K562 (cell line): Measurements from ENCODE around the gene CDC42SE2. TPM values are rescaled to one million over a fixed set of nuclear protein-coding genes. Genes with fewer than 3 reads are reported as not detected.

Experiments
- ADNP ChIP-seq: fragments of 200-800 bp; sonication (Bioruptor generic); IDR thresholded peaks from 2 replicates; pipeline ENCODE4 v1.6.1; 2016; ENCODE audit warnings: missing genetic modification characterization, missing compliant biosample characterization
- CBX3 ChIP-seq, 2 experiments: IDR thresholded peaks; 1 replicate in 1 of 2; 2 replicates in 1 of 2; pipeline ENCODE4 v1.6.1; 2012; ENCODE audit warnings: inconsistent platforms in 2 of 2, low read length in 2 of 2, borderline replicate concordance in 1 of 2, control low read depth in 1 of 2
- CBX5 ChIP-seq: IDR thresholded peaks from 2 replicates; pipeline ENCODE4 v1.6.1; 2014; ENCODE audit warnings: low read depth, borderline replicate concordance
- CBX8 ChIP-seq: fragments of 200-600 bp; sonication (generic); IDR thresholded peaks from 2 replicates; pipeline ENCODE4 v1.6.1; 2012; ENCODE audit warnings: borderline replicate concordance, mixed run types, low read depth, mild to moderate bottlenecking, moderate library complexity, mixed read lengths, low read length, control low read depth, inconsistent platforms; ENCODE audit not compliant: poor library complexity, severe bottlenecking; ENCODE audit errors: extremely low read depth
- HNRNPH1 ChIP-seq: fragments of 200-400 bp; formaldehyde crosslinking; optimal IDR thresholded peaks from 2 replicates; pipeline ENCODE3; 2017; ENCODE audit warnings: low read depth, mild to moderate bottlenecking, low read length, moderate library complexity
- HSF4 ChIP-seq: fragments of 250-450 bp; sonication (Bioruptor Pico); IDR thresholded peaks from 2 replicates; pipeline ENCODE4 v2.1.2; 2022; ENCODE audit warnings: mild to moderate bottlenecking, moderate library complexity, borderline replicate concordance
- L3MBTL2 ChIP-seq: fragments of 450-650 bp; IDR thresholded peaks from 2 replicates; pipeline ENCODE4 v1.6.1; 2016; ENCODE audit warnings: mild to moderate bottlenecking, moderate library complexity
- PTBP1 ChIP-seq: fragments of 200-400 bp; formaldehyde crosslinking; IDR thresholded peaks from 2 replicates; pipeline ENCODE4 v1.6.1; 2017; ENCODE audit warnings: low read depth, low read length
- RCOR1 ChIP-seq, 2 experiments: IDR thresholded peaks; 2 replicates each; pipeline ENCODE4 v1.6.1; 2012; ENCODE audit warnings: low read depth in 2 of 2, low read length in 2 of 2, borderline replicate concordance in 1 of 2, improper control_type of control experiment in 1 of 2
- RUNX1 ChIP-seq: sonication (generic); IDR thresholded peaks from 2 replicates; pipeline ENCODE4 v1.6.1; 2016; ENCODE audit warnings: antibody characterized with exemption, low read depth
- SRSF3 ChIP-seq: fragments of 200-400 bp; formaldehyde crosslinking; IDR thresholded peaks from 2 replicates; pipeline ENCODE4 v1.6.1; 2016; ENCODE audit warnings: mild to moderate bottlenecking, low read length, moderate library complexity; ENCODE audit not compliant: insufficient read depth
- TFE3 ChIP-seq: fragments of 450-650 bp; formaldehyde crosslinking; IDR thresholded peaks from 2 replicates; pipeline ENCODE4 v1.4.0; 2020; ENCODE audit warnings: mild to moderate bottlenecking, mixed read lengths
- U2AF2 ChIP-seq: fragments of 200-400 bp; formaldehyde crosslinking; optimal IDR thresholded peaks from 2 replicates; pipeline ENCODE3; 2017; ENCODE audit warnings: low read depth, mild to moderate bottlenecking, low read length
- ZNF239 ChIP-seq: fragments of 250-450 bp; sonication (Bioruptor Pico); IDR thresholded peaks from 2 replicates; pipeline ENCODE4 v1.4.0; 2020; ENCODE audit warnings: mild to moderate bottlenecking
- ZNF551 ChIP-seq: fragments of 250-450 bp; sonication (Bioruptor Pico); IDR thresholded peaks from 2 replicates; pipeline ENCODE4 v1.5.0; 2021; ENCODE audit warnings: mild to moderate bottlenecking, moderate library complexity
- ZNF668 ChIP-seq: fragments of 250-450 bp; sonication (Bioruptor Pico); IDR thresholded peaks from 2 replicates; pipeline ENCODE4 v1.8.0; 2022; ENCODE audit warnings: mild to moderate bottlenecking, inconsistent platforms
- ZNF76 ChIP-seq: fragments of 250-450 bp; sonication (Bioruptor Pico); IDR thresholded peaks from 2 replicates; pipeline ENCODE4 v1.4.0; 2020; ENCODE audit warnings: mild to moderate bottlenecking, moderate library complexity, borderline replicate concordance
- polyA plus RNA-seq, 8 experiments: library from polyadenylated mRNA; depleted of rRNA in 4 of 8; stranded (reverse) in 5 of 8; unstranded in 3 of 8; fragments of >200 nt; fragmentation: Nextera tagmentation in 2 of 8; fragmentation: Illumina TruSeq in 1 of 8; extraction: Ambion mirVana in 2 of 8; extraction: Trizol in 1 of 8; gene quantifications; 2 replicates each; pipeline versions ENCODE4 v1.2.1 to v1.2.3, GENCODE V29; 2011 to 2014; ENCODE audit warnings: inconsistent platforms in 1 of 8, missing spikeins in 1 of 8
- total RNA-seq, 7 experiments: library from RNA; depleted of rRNA in 6 of 7; stranded (reverse); fragments of >200 nt in 6 of 7; fragmentation: Illumina TruSeq in 2 of 7; extraction: Trizol in 2 of 7; gene quantifications; 2 replicates each; pipeline versions ENCODE4 v1.2.1 to v1.2.3, GENCODE V29; 2011 to 2021; ENCODE audit warnings: low replicate concordance in 1 of 7
- TF ChIP-seq, protein P1 (sequence below): sonication (generic); formaldehyde crosslinking; IDR thresholded peaks from 2 replicates; pipeline ENCODE4 v1.8.0; 2023; ENCODE audit warnings: missing genetic modification reagents, mild to moderate bottlenecking, borderline replicate concordance
- TF ChIP-seq, protein P2 (sequence below): sonication (generic); formaldehyde crosslinking; IDR thresholded peaks from 2 replicates; pipeline ENCODE4 v1.5.0; 2020; ENCODE audit warnings: missing genetic modification reagents
- TF ChIP-seq, protein P3 (sequence below): fragments of 250-450 bp; sonication (Bioruptor Pico); IDR thresholded peaks from 2 replicates; pipeline ENCODE4 v1.4.0; 2020; ENCODE audit warnings: mild to moderate bottlenecking

The CDC42SE2 gene
- total and polyA plus RNA-seq, 9 of the 15 experiments (the other 6 are each of a cell fraction or from before 2014, with no cell fraction given), result 24.8 to 44.3 (median 32.7) TPM

DNA sequence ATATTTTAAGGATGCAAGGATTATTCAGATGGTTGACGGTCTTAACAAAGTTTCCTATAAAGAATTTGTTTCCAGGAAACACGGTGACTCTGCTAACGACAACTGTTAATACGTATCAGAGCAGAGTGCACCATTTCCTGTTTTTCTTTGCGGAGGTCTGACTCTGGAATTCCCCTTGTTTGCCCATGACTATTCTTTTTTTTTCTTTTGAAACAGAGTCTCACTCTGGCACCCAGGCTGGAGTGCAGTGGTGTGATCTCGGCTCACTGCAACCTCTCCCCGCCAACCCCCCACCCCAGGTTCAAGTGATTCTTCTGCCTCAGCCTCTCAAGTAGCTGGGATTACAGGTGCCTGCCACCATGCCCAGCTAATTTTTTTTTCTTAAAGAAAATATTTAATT, 115.9 kb downstream of the CDC42SE2 start (continued):
- TF ChIP-seq ZNF239 (no peak), ZNF668 (CRISPR knock-in tag) (no peak), CBX5 (no peak), CBX3 (IDR thresholded peaks at IDR 0.05; ENCODE audit: borderline replicate concordance in 1 of 2, low read length in 2 of 2) (no peak), HNRNPH1 (no peak), HSF4 (no peak), U2AF2 (no peak), RCOR1 (IDR thresholded peaks at IDR 0.05; ENCODE audit: borderline replicate concordance in 1 of 2, low read depth in 2 of 2, low read length in 2 of 2) (no peak), L3MBTL2 (no peak), ZNF551 (no peak), SRSF3 (no peak), PTBP1 (no peak), ADNP (tag) (no peak), RUNX1 (no peak), CBX8 (no peak), ZNF76 (CRISPR knock-in tag) (no peak), TFE3 (CRISPR knock-in tag) (no peak)
- TF ChIP-seq, protein P1, sequence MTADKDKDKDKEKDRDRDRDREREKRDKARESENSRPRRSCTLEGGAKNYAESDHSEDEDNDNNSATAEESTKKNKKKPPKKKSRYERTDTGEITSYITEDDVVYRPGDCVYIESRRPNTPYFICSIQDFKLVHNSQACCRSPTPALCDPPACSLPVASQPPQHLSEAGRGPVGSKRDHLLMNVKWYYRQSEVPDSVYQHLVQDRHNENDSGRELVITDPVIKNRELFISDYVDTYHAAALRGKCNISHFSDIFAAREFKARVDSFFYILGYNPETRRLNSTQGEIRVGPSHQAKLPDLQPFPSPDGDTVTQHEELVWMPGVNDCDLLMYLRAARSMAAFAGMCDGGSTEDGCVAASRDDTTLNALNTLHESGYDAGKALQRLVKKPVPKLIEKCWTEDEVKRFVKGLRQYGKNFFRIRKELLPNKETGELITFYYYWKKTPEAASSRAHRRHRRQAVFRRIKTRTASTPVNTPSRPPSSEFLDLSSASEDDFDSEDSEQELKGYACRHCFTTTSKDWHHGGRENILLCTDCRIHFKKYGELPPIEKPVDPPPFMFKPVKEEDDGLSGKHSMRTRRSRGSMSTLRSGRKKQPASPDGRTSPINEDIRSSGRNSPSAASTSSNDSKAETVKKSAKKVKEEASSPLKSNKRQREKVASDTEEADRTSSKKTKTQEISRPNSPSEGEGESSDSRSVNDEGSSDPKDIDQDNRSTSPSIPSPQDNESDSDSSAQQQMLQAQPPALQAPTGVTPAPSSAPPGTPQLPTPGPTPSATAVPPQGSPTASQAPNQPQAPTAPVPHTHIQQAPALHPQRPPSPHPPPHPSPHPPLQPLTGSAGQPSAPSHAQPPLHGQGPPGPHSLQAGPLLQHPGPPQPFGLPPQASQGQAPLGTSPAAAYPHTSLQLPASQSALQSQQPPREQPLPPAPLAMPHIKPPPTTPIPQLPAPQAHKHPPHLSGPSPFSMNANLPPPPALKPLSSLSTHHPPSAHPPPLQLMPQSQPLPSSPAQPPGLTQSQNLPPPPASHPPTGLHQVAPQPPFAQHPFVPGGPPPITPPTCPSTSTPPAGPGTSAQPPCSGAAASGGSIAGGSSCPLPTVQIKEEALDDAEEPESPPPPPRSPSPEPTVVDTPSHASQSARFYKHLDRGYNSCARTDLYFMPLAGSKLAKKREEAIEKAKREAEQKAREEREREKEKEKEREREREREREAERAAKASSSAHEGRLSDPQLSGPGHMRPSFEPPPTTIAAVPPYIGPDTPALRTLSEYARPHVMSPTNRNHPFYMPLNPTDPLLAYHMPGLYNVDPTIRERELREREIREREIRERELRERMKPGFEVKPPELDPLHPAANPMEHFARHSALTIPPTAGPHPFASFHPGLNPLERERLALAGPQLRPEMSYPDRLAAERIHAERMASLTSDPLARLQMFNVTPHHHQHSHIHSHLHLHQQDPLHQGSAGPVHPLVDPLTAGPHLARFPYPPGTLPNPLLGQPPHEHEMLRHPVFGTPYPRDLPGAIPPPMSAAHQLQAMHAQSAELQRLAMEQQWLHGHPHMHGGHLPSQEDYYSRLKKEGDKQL (CRISPR knock-in tag), result no peak
- TF ChIP-seq, protein P2, sequence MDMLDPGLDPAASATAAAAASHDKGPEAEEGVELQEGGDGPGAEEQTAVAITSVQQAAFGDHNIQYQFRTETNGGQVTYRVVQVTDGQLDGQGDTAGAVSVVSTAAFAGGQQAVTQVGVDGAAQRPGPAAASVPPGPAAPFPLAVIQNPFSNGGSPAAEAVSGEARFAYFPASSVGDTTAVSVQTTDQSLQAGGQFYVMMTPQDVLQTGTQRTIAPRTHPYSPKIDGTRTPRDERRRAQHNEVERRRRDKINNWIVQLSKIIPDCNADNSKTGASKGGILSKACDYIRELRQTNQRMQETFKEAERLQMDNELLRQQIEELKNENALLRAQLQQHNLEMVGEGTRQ, result no peak
- TF ChIP-seq, protein P3, sequence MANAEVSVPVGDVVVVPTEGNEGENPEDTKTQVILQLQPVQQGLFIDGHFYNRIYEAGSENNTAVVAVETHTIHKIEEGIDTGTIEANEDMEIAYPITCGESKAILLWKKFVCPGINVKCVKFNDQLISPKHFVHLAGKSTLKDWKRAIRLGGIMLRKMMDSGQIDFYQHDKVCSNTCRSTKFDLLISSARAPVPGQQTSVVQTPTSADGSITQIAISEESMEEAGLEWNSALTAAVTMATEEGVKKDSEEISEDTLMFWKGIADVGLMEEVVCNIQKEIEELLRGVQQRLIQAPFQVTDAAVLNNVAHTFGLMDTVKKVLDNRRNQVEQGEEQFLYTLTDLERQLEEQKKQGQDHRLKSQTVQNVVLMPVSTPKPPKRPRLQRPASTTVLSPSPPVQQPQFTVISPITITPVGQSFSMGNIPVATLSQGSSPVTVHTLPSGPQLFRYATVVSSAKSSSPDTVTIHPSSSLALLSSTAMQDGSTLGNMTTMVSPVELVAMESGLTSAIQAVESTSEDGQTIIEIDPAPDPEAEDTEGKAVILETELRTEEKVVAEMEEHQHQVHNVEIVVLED, result no peak
